GM12801 (cell line): Measurements from ENCODE around the gene SNAI1.

Experiments used
- CTCF ChIP-seq: IDR thresholded peaks from one replicate; pipeline ENCODE4 v1.5.1; 2011; ENCODE audit warnings: control low read depth; ENCODE audit not compliant: insufficient read length; ENCODE audit errors: extremely low read depth

SNAI1 gene

GRCh38 chr20:49982346-49983122, at the start of gene SNAI1:
TSS of gene SNAI1 (plus strand) at chr20:49982980. CDS start at chr20:49983060, 80 bp downstream.
- no peak for TF ChIP-seq CTCF

- TF ChIP-seq CTCF = no peak
Measured at GRCh38 chr20:49935746-49936152, 47.0 kb upstream of the SNAI1 start.

- TF ChIP-seq CTCF = no peak
Measured at GRCh38 chr20:49936153-49937026, 46.4 kb upstream of the SNAI1 start, which contains the start of gene RNF114. TSS of gene RNF114 (plus strand) at chr20:49936397. CDS start at chr20:49936413, 16 bp downstream.

GRCh38 chr20:49937027-49937929, 45.5 kb upstream of the SNAI1 start:
- TF ChIP-seq CTCF = no peak

- no peak for TF ChIP-seq CTCF
Measured at GRCh38 chr20:49938173-49939163, 44.3 kb upstream of the SNAI1 start.

- TF ChIP-seq CTCF = no peak
Measured at GRCh38 chr20:49941456-49941855, 41.3 kb upstream of the SNAI1 start.
